Measurements from ENCODE around the gene PRKN.

DNA sequence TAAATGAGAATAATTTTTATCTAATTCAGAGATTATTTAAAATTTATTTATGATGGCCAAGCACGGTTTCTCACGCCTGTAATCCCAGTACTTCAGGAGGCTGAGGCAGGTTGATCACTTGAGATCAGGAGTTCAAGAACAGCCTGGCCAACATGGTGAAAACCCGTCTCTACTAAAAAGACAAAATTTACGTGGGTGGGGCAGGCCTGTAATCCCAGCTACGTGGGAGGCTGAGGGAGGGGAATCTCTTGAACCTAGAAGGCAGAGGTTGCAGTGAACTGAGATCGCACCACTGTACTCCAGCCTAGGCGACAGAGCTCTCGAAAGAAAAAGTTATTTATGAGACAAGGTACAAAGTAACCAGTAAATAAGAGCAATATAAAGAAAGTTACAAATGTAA is 1394.2 kb downstream of the PRKN start:
- TF ChIP-seq GATA2 (IDR thresholded peaks at IDR 0.05; ENCODE audit: low read depth, low read length) (no peak), GATA3 (IDR thresholded peaks at IDR 0.05; ENCODE audit: low read depth, low read length) (no peak)
